Erythroblast (primary cell): ENCODE results near the gene ZNF423.

ENCODE experiments used
- GATA1 ChIP-seq: IDR thresholded peaks from 2 replicates; pipeline ENCODE4 v1.6.1; 2011; ENCODE audit warnings: low read depth, mild to moderate bottlenecking, control low read depth, low read length, moderate library complexity
- POLR2A ChIP-seq: IDR thresholded peaks from 2 replicates; pipeline ENCODE4 v1.6.1; 2011; ENCODE audit warnings: mild to moderate bottlenecking, low read length

DNA sequence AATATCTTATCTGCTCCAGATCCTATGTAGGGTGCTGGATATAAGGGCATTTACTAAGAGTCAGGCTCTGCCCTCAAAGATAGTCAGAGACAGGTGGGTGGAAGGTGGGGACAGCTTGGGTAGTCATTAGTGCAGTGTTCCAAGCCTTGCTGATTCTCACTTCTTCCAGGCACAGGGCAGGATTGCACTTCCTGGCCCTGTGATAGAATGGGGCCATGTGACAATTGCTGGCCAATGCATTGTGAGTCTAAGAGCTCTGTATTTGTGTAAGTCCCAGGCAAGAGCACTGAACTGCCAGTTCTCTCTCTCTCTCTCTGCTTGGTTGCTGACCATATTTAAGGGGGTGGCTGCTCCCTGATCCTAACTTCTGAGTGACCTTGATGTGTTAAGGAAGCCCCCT is 370.2 kb downstream of the ZNF423 start:
- TF ChIP-seq POLR2A, result no peak
- no peak for TF ChIP-seq GATA1
